ENCODE results near the gene C10orf90. TPM values are rescaled to one million over a fixed set of nuclear protein-coding genes. Genes with fewer than 3 reads are reported as not detected.

Gene C10orf90
- total RNA-seq, 2 donors from 2014 or later = 0.33 TPM; not detected in 1

GRCh38 chr10:126501828-126502227, 168.7 kb downstream of the C10orf90 start:
- Histone ChIP-seq H3K27ac (ENCODE audit: low read depth, low read length) (no peak overlapping the region), H3K4me3 (ENCODE audit: low read length) (no peak overlapping the region), H3K9ac (ENCODE audit: extremely low read depth, low read length, poor library complexity, severe bottlenecking) (no peak overlapping the region), H3K36me3 (ENCODE audit: control insufficient read depth, insufficient read depth, low read length) (no peaks in the 10 kb centered on the region), H3K9me3 (ENCODE audit: control insufficient read depth, low read length) (no peaks in the 10 kb centered on the region), H3K4me1 (ENCODE audit: control insufficient read depth, insufficient read depth, low read length) (no peaks in the 10 kb centered on the region), H3K27me3 (ENCODE audit: control insufficient read depth, insufficient read depth, low read length, poor library complexity, severe bottlenecking) (no peaks in the 10 kb centered on the region)
- no peak overlapping the region for H3K27ac Mint-ChIP-seq
- H3K36me3 Mint-ChIP-seq (ENCODE audit: low read depth) = no peaks in the 10 kb centered on the region
- no peak for TF ChIP-seq CTCF (conservative IDR thresholded peaks at IDR 0.05)
- 96 to 100% methylated on average over 1 to 5 of the region's 5 CpGs for WGBS, 2 experiments (ENCODE audit: insufficient coverage in 1 of 2, insufficient read length in 1 of 2)
- peaks cover 2% of the 10 kb centered on the region for H3K27me3 Mint-ChIP-seq (ENCODE audit: insufficient read depth)
- H3K4me3 Mint-ChIP-seq = no peak overlapping the region
- H3K9me3 Mint-ChIP-seq = no peaks in the 10 kb centered on the region
- DNase-seq = no peak
- no peaks in the 10 kb centered on the region for H3K4me1 Mint-ChIP-seq

GRCh38 chr10:126500866-126501265, 169.6 kb downstream of the C10orf90 start:
- H3K9me3 Mint-ChIP-seq = no peaks in the 10 kb centered on the region
- Histone ChIP-seq H3K27ac (ENCODE audit: low read depth, low read length) (no peak overlapping the region), H3K9ac (ENCODE audit: extremely low read depth, low read length, poor library complexity, severe bottlenecking) (no peak overlapping the region), H3K27me3 (ENCODE audit: control insufficient read depth, insufficient read depth, low read length, poor library complexity, severe bottlenecking) (no peaks in the 10 kb centered on the region), H3K36me3 (ENCODE audit: control insufficient read depth, insufficient read depth, low read length) (no peaks in the 10 kb centered on the region), H3K4me1 (ENCODE audit: control insufficient read depth, insufficient read depth, low read length) (no peaks in the 10 kb centered on the region), H3K9me3 (ENCODE audit: control insufficient read depth, low read length) (no peaks in the 10 kb centered on the region), H3K4me3 (ENCODE audit: low read length) (no peak overlapping the region)
- DNase-seq = no peak
- peaks cover 2% of the 10 kb centered on the region for H3K27me3 Mint-ChIP-seq (ENCODE audit: insufficient read depth)
- no peak for TF ChIP-seq CTCF (conservative IDR thresholded peaks at IDR 0.05)
- H3K4me3 Mint-ChIP-seq = no peak overlapping the region
- H3K27ac Mint-ChIP-seq = no peak overlapping the region
- 80 to 86% methylated on average over 3 of the region's 3 CpGs for WGBS, 2 experiments (ENCODE audit: insufficient coverage in 1 of 2, insufficient read length in 1 of 2)
- no peaks in the 10 kb centered on the region for H3K4me1 Mint-ChIP-seq
- H3K36me3 Mint-ChIP-seq (ENCODE audit: low read depth) = no peaks in the 10 kb centered on the region

DNA sequence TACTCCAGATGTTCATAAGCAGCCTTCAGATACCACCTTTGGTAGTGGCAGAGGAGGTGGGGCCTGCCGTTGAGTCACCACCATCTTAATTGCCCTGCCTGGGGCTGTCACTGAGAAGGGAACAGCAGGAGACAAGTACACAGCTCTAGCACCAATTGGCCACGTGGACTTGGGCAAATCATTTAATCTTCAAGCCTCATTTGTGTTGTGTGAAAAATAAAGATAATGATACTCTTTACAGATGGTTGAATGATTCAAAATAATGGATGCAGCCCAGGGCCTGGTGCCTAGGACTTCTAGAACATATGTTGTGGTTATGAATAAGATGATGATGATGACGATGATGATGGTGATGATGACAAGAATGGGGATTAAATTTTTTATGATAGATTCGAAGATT, 170.3 kb downstream of the C10orf90 start:
- Mint-ChIP-seq H3K4me3 (no peak overlapping the region), H3K4me1 (no peaks in the 10 kb centered on the region), H3K9me3 (no peaks in the 10 kb centered on the region), H3K36me3 (ENCODE audit: low read depth) (no peaks in the 10 kb centered on the region), H3K27me3 (ENCODE audit: insufficient read depth) (peaks cover 2% of the 10 kb centered on the region), H3K27ac (no peak overlapping the region)
- H3K9me3 ChIP-seq (ENCODE audit: control insufficient read depth, low read length) = no peaks in the 10 kb centered on the region
- H3K9ac ChIP-seq (ENCODE audit: extremely low read depth, low read length, poor library complexity, severe bottlenecking) = no peak overlapping the region
- no peaks in the 10 kb centered on the region for H3K36me3 ChIP-seq (ENCODE audit: control insufficient read depth, insufficient read depth, low read length)
- no peak overlapping the region for H3K27ac ChIP-seq (ENCODE audit: low read depth, low read length)
- DNase-seq = no peak
- 85 to 100% methylated on average over 1 to 4 of the region's 4 CpGs for WGBS, 2 experiments (ENCODE audit: insufficient coverage in 1 of 2, insufficient read length in 1 of 2)
- H3K4me3 ChIP-seq (ENCODE audit: low read length) = no peak overlapping the region
- TF ChIP-seq CTCF (conservative IDR thresholded peaks at IDR 0.05) = no peak
- no peaks in the 10 kb centered on the region for H3K27me3 ChIP-seq (ENCODE audit: control insufficient read depth, insufficient read depth, low read length, poor library complexity, severe bottlenecking)
- H3K4me1 ChIP-seq (ENCODE audit: control insufficient read depth, insufficient read depth, low read length) = no peaks in the 10 kb centered on the region

Data from endodermal cell (in vitro differentiated cells).